Breast epithelium (tissue), 4 donors: ENCODE data around the gene HLA-DRA. TPM values are rescaled to one million over a fixed set of nuclear protein-coding genes. Genes with fewer than 3 reads are reported as not detected.
"Not testable (repeated sequence)": the region's sequence is repeated elsewhere in the genome, so short reads cannot be mapped to it uniquely, and the experiment has no call there.

ENCODE experiments used
- DNase-seq, 2 donors: peaks; one replicate each; pipeline ENCODE4 v3.0.0-alpha.2; 2019; ENCODE audit warnings: low spot score in 2 of 2
- H3K27ac ChIP-seq, 2 donors: fragments of 200-600 bp; sonication (generic) in 1 of 2; one replicate each; pipeline ENCODE4 v1.5.1; 2016 to 2019; ENCODE audit warnings: mild to moderate bottlenecking in 1 of 2
- H3K27me3 ChIP-seq, 2 donors: fragments of 200-600 bp; sonication (generic) in 1 of 2; one replicate each; pipeline versions ENCODE4 v1.5.1 to v1.6.0; 2017 to 2019; ENCODE audit warnings: control low read depth in 1 of 2, mild to moderate bottlenecking in 1 of 2
- H3K36me3 ChIP-seq: fragments of 200-600 bp; one replicate; pipeline ENCODE4 v1.5.1; 2019
- H3K4me1 ChIP-seq, 2 donors: fragments of 200-600 bp; sonication (generic); one replicate each; pipeline ENCODE4 v1.5.1; 2016 to 2019; ENCODE audit warnings: control low read depth in 1 of 2
- H3K4me3 ChIP-seq, 3 donors: fragments of 200-600 bp; sonication (generic); 1 replicate in 2 of 3; 2 replicates in 1 of 3; pipeline ENCODE4 v1.5.1; 2016 to 2019; ENCODE audit warnings: mild to moderate bottlenecking in 3 of 3, moderate library complexity in 2 of 3
- H3K9me3 ChIP-seq, 2 donors: fragments of 200-600 bp; sonication (generic) in 1 of 2; one replicate each; pipeline ENCODE4 v1.5.1; 2016 to 2019; ENCODE audit warnings: control low read depth in 1 of 2
- CTCF ChIP-seq, 3 donors: fragments of 450-650 bp; IDR thresholded peaks; one replicate each; pipeline ENCODE4 v1.5.1; 2016 to 2017; ENCODE audit warnings: antibody characterized with exemption in 3 of 3, mild to moderate bottlenecking in 3 of 3, moderate library complexity in 3 of 3
- POLR2A ChIP-seq: fragments of 450-650 bp; IDR thresholded peaks from one replicate; pipeline ENCODE4 v1.6.1; 2016; ENCODE audit warnings: antibody characterized with exemption, mild to moderate bottlenecking, moderate library complexity
- POLR2AphosphoS5 ChIP-seq, 3 donors: sonication (generic); formaldehyde crosslinking; IDR thresholded peaks; one replicate each; pipeline ENCODE4 v1.6.1; 2017; ENCODE audit warnings: antibody characterized with exemption in 3 of 3
- intact Hi-C: fragments of 100-400 bp; cut with DNase I; formaldehyde crosslinking; loops from one replicate; pipeline ENCODE4 v1.15.1; 2023; ENCODE audit warnings: low total_unique reads
- total RNA-seq, 3 donors: library from RNA; depleted of rRNA; stranded (reverse); fragments of >200 nt; gene quantifications; one replicate each; pipeline ENCODE4 v1.1.0, GENCODE V29; 2016

Gene HLA-DRA
- total RNA-seq, 3 donors from 2014 or later: 237 to 259 (median 238) TPM

- peaks cover 0 to 10% of the 10 kb centered on the region in 2 donors for H3K27me3 ChIP-seq
- TF ChIP-seq POLR2AphosphoS5 (IDR thresholded peaks at IDR 0.05): no peak
- no peak for TF ChIP-seq POLR2A
- no peak for TF ChIP-seq CTCF (IDR thresholded peaks at IDR 0.05)
- H3K36me3 ChIP-seq: no peaks in the 10 kb centered on the region
- no peaks in the 10 kb centered on the region for H3K9me3 ChIP-seq
- H3K27ac ChIP-seq: no peak overlapping the region
- H3K4me1 ChIP-seq: no peaks in the 10 kb centered on the region
- no peak overlapping the region for H3K4me3 ChIP-seq
- DNase-seq: no peak
- intact Hi-C loops: no loop called here
Measured at GRCh38 chr6:32461493-32461892, 21.8 kb downstream of the HLA-DRA start.

- Histone ChIP-seq H3K27me3 (peaks cover 0 to 10% of the 10 kb centered on the region in 2 donors), H3K4me1 (no peaks in the 10 kb centered on the region), H3K9me3 (no peaks in the 10 kb centered on the region), H3K4me3 (no peak overlapping the region), H3K27ac (no peak overlapping the region), H3K36me3 (no peaks in the 10 kb centered on the region)
- no peak for DNase-seq
- intact Hi-C loops: no loop called here
- no peak for TF ChIP-seq POLR2AphosphoS5 (IDR thresholded peaks at IDR 0.05)
- no peak for TF ChIP-seq CTCF (IDR thresholded peaks at IDR 0.05)
- no peak for TF ChIP-seq POLR2A
Measured at GRCh38 chr6:32462609-32463008, 22.9 kb downstream of the HLA-DRA start.

- intact Hi-C loops: not testable (repeated sequence)
Measured at GRCh38 chr6:32467743-32468503, 28.2 kb downstream of the HLA-DRA start.

GRCh38 chr6:32472781-32473375 lies 33.2 kb downstream of the HLA-DRA start:
- intact Hi-C loops: no loop called here
- Histone ChIP-seq H3K4me1 (no peaks in the 10 kb centered on the region), H3K4me3 (no peak overlapping the region), H3K9me3 (no peaks in the 10 kb centered on the region), H3K36me3 (no peaks in the 10 kb centered on the region), H3K27me3 (no peaks in the 10 kb centered on the region), H3K27ac (no peak overlapping the region)
- DNase-seq: no peak
- no peak for TF ChIP-seq CTCF (IDR thresholded peaks at IDR 0.05)
- no peak for TF ChIP-seq POLR2AphosphoS5 (IDR thresholded peaks at IDR 0.05)
- no peak for TF ChIP-seq POLR2A

More at GRCh38 chr6:32467743-32468503, 28.2 kb downstream of the HLA-DRA start:
- DNase-seq, H3K9me3 ChIP-seq, H3K4me1 ChIP-seq, H3K27me3 ChIP-seq, H3K36me3 ChIP-seq, H3K4me3 ChIP-seq, H3K27ac ChIP-seq: not testable (repeated sequence)

- H3K4me1 ChIP-seq, H3K9me3 ChIP-seq, H3K36me3 ChIP-seq, H3K27ac ChIP-seq, intact Hi-C loops, DNase-seq, H3K4me3 ChIP-seq, H3K27me3 ChIP-seq: not testable (repeated sequence)
Measured at GRCh38 chr6:32473376-32474348, 34.0 kb downstream of the HLA-DRA start.
